Neural cell (in vitro differentiated cells): Measurements from ENCODE around the gene ATXN7L3B. TPM values are rescaled to one million over a fixed set of nuclear protein-coding genes. Genes with fewer than 3 reads are reported as not detected.

Experiments
- H2AFZ ChIP-seq: fragments of 200-600, 300-800 bp; sonication (generic), shearing (Covaris generic); 2 replicates; pipeline ENCODE4 v1.6.0; 2014; ENCODE audit warnings: low read depth, mild to moderate bottlenecking, antibody characterized with exemption, low read length, moderate library complexity
- H3F3A ChIP-seq: fragments of 200-600 bp; shearing (Covaris generic); 2 replicates; pipeline ENCODE4 v1.6.1; 2016; ENCODE audit warnings: mild to moderate bottlenecking, moderate library complexity, mixed read lengths, antibody characterized with exemption, low read length; ENCODE audit not compliant: insufficient read depth, poor library complexity, severe bottlenecking
- H3K27ac ChIP-seq: fragments of 200-600, 300-800 bp; sonication (generic), shearing (Covaris generic); 2 replicates; pipeline ENCODE4 v1.5.1; 2014; ENCODE audit warnings: mild to moderate bottlenecking, low read length, moderate library complexity
- H3K27me3 ChIP-seq: fragments of 300-800, 200-600 bp; sonication (generic), shearing (Covaris generic); 2 replicates; pipeline ENCODE4 v1.6.0; 2014; ENCODE audit warnings: mild to moderate bottlenecking, low read depth, low read length, moderate library complexity; ENCODE audit not compliant: insufficient read depth
- H3K36me3 ChIP-seq: fragments of 300-800, 200-600 bp; sonication (generic), shearing (Covaris generic); 2 replicates; pipeline ENCODE4 v1.5.1; 2014; ENCODE audit warnings: mild to moderate bottlenecking, antibody characterized with exemption, low read length, moderate library complexity; ENCODE audit not compliant: insufficient read depth
- H3K4me2 ChIP-seq: fragments of 300-800, 200-600 bp; sonication (generic), shearing (Covaris generic); 2 replicates; pipeline ENCODE4 v1.6.0; 2014; ENCODE audit warnings: mild to moderate bottlenecking, low read length
- H3K4me3 ChIP-seq: fragments of 300-800, 200-600 bp; sonication (generic), shearing (Covaris generic); 2 replicates; pipeline ENCODE4 v1.5.1; 2014; ENCODE audit warnings: mild to moderate bottlenecking, low read length, moderate library complexity
- H3K79me2 ChIP-seq: fragments of 200-600 bp; shearing (Covaris generic); replicated peaks from 2 replicates; pipeline ENCODE4 v1.6.0; 2014; ENCODE audit warnings: mild to moderate bottlenecking, low read length, moderate library complexity; ENCODE audit not compliant: insufficient read depth
- H3K9ac ChIP-seq: fragments of 300-800, 200-600 bp; sonication (generic), shearing (Covaris generic); 2 replicates; pipeline ENCODE4 v1.6.1; 2016; ENCODE audit warnings: mild to moderate bottlenecking, low read length, mixed read lengths
- H3K9me2 ChIP-seq: fragments of 200-600 bp; shearing (Covaris generic); 2 replicates; pipeline ENCODE4 v1.6.1; 2016; ENCODE audit warnings: mild to moderate bottlenecking, low read length, mixed read lengths; ENCODE audit not compliant: insufficient read depth
- H3K9me3 ChIP-seq: fragments of 200-600, 300-800 bp; sonication (generic), shearing (Covaris generic); 2 replicates; pipeline ENCODE4 v1.6.1; 2016; ENCODE audit warnings: mild to moderate bottlenecking, mixed run types, low read length, moderate library complexity, mixed read lengths
- H4K20me1 ChIP-seq: fragments of 200-600 bp; shearing (Covaris generic); 2 replicates; pipeline ENCODE4 v1.6.1; 2016; ENCODE audit warnings: mild to moderate bottlenecking, mixed run types; ENCODE audit not compliant: insufficient read depth
- MXI1 ChIP-seq: fragments of 450-650 bp; conservative IDR thresholded peaks from 2 replicates; pipeline ENCODE4 v1.6.1; 2014; ENCODE audit warnings: antibody characterized with exemption, mild to moderate bottlenecking; ENCODE audit not compliant: poor library complexity, severe bottlenecking
- RAD21 ChIP-seq: fragments of 450-650 bp; conservative IDR thresholded peaks from 2 replicates; pipeline ENCODE4 v1.6.1; 2014; ENCODE audit warnings: antibody characterized with exemption, mild to moderate bottlenecking, moderate library complexity
- TAF1 ChIP-seq: IDR thresholded peaks from 2 replicates; pipeline ENCODE4 v1.6.1; 2012; ENCODE audit warnings: low read depth
- polyA plus RNA-seq: library from polyadenylated mRNA; depleted of rRNA; stranded (reverse); fragments of >200 nt; gene quantifications from 2 replicates; pipeline ENCODE4 v1.2.3, GENCODE V29; 2014
- TF ChIP-seq, protein P1 (sequence below): IDR thresholded peaks from 2 replicates; pipeline ENCODE4 v1.6.1; 2012; ENCODE audit warnings: borderline replicate concordance

Gene ATXN7L3B
- polyA plus RNA-seq, 1 donor from 2014 or later = 90.3 TPM

DNA sequence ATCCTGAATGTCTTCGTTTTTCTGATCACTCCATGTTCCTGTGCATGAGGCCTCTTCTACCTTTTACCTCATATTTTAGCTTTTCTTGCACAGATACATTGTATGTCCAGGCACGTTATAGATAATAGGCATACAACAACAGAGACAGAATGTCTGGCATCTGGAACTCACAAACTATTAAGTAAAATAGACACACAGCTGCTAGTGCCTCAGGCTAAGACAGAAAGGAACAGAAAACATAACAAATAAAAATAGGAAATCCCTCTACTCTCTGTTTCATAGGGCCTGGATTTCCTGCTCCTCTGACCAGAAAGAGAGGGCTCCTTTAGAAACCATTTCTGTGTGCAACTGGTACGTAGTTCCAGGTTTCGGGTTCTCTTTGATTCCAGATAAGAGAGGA is 48.6 kb downstream of the ATXN7L3B start:
- H3F3A ChIP-seq = no peaks in the 10 kb centered on the region
- no peak for TF ChIP-seq TAF1
- TF ChIP-seq RAD21 = no peak
- TF ChIP-seq, protein P1, sequence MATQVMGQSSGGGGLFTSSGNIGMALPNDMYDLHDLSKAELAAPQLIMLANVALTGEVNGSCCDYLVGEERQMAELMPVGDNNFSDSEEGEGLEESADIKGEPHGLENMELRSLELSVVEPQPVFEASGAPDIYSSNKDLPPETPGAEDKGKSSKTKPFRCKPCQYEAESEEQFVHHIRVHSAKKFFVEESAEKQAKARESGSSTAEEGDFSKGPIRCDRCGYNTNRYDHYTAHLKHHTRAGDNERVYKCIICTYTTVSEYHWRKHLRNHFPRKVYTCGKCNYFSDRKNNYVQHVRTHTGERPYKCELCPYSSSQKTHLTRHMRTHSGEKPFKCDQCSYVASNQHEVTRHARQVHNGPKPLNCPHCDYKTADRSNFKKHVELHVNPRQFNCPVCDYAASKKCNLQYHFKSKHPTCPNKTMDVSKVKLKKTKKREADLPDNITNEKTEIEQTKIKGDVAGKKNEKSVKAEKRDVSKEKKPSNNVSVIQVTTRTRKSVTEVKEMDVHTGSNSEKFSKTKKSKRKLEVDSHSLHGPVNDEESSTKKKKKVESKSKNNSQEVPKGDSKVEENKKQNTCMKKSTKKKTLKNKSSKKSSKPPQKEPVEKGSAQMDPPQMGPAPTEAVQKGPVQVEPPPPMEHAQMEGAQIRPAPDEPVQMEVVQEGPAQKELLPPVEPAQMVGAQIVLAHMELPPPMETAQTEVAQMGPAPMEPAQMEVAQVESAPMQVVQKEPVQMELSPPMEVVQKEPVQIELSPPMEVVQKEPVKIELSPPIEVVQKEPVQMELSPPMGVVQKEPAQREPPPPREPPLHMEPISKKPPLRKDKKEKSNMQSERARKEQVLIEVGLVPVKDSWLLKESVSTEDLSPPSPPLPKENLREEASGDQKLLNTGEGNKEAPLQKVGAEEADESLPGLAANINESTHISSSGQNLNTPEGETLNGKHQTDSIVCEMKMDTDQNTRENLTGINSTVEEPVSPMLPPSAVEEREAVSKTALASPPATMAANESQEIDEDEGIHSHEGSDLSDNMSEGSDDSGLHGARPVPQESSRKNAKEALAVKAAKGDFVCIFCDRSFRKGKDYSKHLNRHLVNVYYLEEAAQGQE = no peak
- no peak for TF ChIP-seq MXI1
- no peaks in the 10 kb centered on the region for H3K79me2 ChIP-seq
- no peaks in the 10 kb centered on the region for H3K36me3 ChIP-seq
- H3K9ac ChIP-seq = no peak overlapping the region
- H3K4me3 ChIP-seq = no peak overlapping the region
- no peaks in the 10 kb centered on the region for H4K20me1 ChIP-seq
- no peak overlapping the region for H3K27ac ChIP-seq
- H3K9me2 ChIP-seq = no peaks in the 10 kb centered on the region
- no peak overlapping the region for H2AFZ ChIP-seq
- no peaks in the 10 kb centered on the region for H3K27me3 ChIP-seq
- no peak overlapping the region for H3K4me2 ChIP-seq
- H3K9me3 ChIP-seq = no peaks in the 10 kb centered on the region
